SIG-M5 treated with dmso at 0.1 percent for 504 hours (cell line): ENCODE measurements around the gene MYRIP.
A peak's percentile ranks its signal among the peaks of the same experiment; 100 is the strongest.

Experiments used
- DNase-seq: peaks from one replicate; lab custom pipeline; 2025; ENCODE audit not compliant: unreplicated experiment; lab: John Stamatoyannopoulos, UW

Gene MYRIP

GRCh38 chr3:40309418-40309924 lies 500.1 kb downstream of the MYRIP start, which contains the start of gene EIF1B:
EIF1B (plus strand) TSS chr3:40309707; CDS start chr3:40309942, 235 bp downstream.
- peak; percentile 97 for DNase-seq
